GM10248 (cell line): Measurements from ENCODE around the gene EYA4.

Source experiments
- CTCF ChIA-PET: fragments of 300-600 bp; sonication (Branson Sonifier 250); formaldehyde crosslinking; extraction: SDS; loops from one replicate; lab custom pipeline; 2021; ENCODE audit warnings: antibody characterized with exemption; lab: Yijun Ruan, JAX
- POLR2A ChIA-PET: fragments of 350-650 bp; sonication (Branson Sonifier 250); formaldehyde crosslinking; extraction: SDS; loops from one replicate; lab custom pipeline; 2020; ENCODE audit warnings: antibody characterized with exemption; lab: Yijun Ruan, JAX
- DNase-seq: peaks from one replicate; pipeline ENCODE4 v3.0.0; 2012; ENCODE audit errors: extremely low spot score
- TF ChIP-seq, protein P1 (sequence below): IDR thresholded peaks from 2 replicates; pipeline ENCODE4 v1.5.1; 2012; ENCODE audit warnings: mild to moderate bottlenecking, low read depth; ENCODE audit errors: extremely low read depth, missing control alignments, control extremely low read depth

Gene EYA4

DNA sequence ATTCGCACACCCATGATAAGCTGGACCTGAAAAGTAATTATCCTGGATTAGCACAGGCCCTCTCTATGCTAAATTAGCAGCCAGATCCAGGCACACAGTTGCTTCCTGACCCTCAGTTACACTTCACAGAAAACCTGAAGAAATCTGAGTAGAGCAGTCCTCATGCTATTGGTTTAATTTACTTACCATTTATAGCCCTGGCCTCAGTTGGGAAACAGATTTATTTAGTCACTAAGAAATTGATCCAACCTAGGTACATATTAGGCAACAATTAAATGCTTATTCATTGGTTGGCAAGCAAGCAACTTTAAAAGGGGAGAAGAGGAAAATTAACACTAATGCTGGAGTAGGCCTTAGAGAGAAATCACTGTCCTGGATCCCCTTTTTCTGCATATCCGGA, 15.6 kb upstream of the EYA4 start:
- CTCF ChIA-PET = interaction anchor here (0.8 kb wide), 1 partner anchor 18 kb away, joined by 3 read pairs; no protein-coding TSS in a partner anchor
- TF ChIP-seq, protein P1, sequence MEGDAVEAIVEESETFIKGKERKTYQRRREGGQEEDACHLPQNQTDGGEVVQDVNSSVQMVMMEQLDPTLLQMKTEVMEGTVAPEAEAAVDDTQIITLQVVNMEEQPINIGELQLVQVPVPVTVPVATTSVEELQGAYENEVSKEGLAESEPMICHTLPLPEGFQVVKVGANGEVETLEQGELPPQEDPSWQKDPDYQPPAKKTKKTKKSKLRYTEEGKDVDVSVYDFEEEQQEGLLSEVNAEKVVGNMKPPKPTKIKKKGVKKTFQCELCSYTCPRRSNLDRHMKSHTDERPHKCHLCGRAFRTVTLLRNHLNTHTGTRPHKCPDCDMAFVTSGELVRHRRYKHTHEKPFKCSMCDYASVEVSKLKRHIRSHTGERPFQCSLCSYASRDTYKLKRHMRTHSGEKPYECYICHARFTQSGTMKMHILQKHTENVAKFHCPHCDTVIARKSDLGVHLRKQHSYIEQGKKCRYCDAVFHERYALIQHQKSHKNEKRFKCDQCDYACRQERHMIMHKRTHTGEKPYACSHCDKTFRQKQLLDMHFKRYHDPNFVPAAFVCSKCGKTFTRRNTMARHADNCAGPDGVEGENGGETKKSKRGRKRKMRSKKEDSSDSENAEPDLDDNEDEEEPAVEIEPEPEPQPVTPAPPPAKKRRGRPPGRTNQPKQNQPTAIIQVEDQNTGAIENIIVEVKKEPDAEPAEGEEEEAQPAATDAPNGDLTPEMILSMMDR = no peak
- DNase-seq = no peak
- POLR2A ChIA-PET = no interaction called here

- CTCF ChIA-PET = interaction anchor here (1.6 kb wide), 1 partner anchor 10 kb away, joined by 3 read pairs; no protein-coding TSS in a partner anchor
- TF ChIP-seq, protein P1 = no peak
These were observed 13.8 kb upstream of the EYA4 start for GRCh38 chr6:133227344-133227743.

DNA sequence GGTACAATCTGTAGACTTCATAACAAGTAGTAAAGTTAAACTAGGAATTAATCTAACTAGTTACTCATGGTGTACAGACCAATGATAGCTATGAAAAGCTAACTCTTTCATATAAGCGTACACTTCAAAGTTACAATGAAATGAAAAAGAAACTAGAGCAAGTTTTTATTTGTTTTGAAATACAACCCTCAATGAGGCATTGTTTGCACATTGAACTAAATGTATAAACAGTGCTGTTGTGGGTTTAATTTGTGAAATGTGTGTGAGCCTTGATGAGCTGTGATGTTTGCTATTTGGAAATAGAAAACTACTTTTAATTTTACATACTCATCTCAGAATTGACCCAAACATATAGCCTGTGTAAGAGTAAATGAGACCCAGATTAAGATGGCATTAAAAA, 11.1 kb upstream of the EYA4 start:
- ChIA-PET CTCF (no interaction called here), POLR2A (no interaction called here)
- TF ChIP-seq, protein P1 = no peak
- DNase-seq = no peak

More at GRCh38 chr6:133227344-133227743, 13.8 kb upstream of the EYA4 start:
- no peak for DNase-seq
- POLR2A ChIA-PET = no interaction called here

DNA sequence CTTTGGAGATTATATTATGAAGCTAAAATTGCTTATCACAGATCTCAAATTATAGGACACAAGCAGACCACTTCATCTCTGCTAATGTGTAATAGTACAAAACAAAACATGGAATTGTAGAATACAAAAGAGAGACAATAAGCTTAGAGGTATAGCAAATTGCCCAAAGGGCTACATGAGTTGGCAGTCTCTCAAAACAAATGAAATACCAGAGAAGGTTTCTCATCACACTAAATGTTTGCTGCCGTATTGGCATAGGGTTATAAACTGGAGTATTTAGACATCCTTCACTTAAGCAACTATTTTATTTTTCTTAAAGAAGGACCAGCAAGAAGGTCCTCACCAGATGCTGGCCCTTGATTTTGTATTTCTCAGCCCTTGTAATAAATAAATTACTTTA, 5.9 kb upstream of the EYA4 start:
- CTCF ChIA-PET = no interaction called here
- POLR2A ChIA-PET = no interaction called here
- TF ChIP-seq, protein P1 = no peak
- no peak for DNase-seq

GRCh38 chr6:133236932-133237331, 4.2 kb upstream of the EYA4 start:
- POLR2A ChIA-PET = no interaction called here

GRCh38 chr6:133240511-133241085, 559 bp upstream of the EYA4 start:
- ChIA-PET CTCF (no interaction called here), POLR2A (no interaction called here)
- TF ChIP-seq, protein P1 = no peak
- DNase-seq = peak; percentile 10

More at GRCh38 chr6:133236932-133237331, 4.2 kb upstream of the EYA4 start:
- TF ChIP-seq, protein P1 = no peak
- CTCF ChIA-PET = interaction anchor here (0.8 kb wide), 1 partner anchor 9 kb away, joined by 3 read pairs; no protein-coding TSS in a partner anchor
- no peak for DNase-seq
